Left forelimb (tissue), 1 donor: ENCODE measurements around the gene TLE7.
A peak's percentile ranks its signal among the peaks of the same experiment; 100 is the strongest.

Experiments
- DNase-seq: peaks from one replicate; pipeline ENCODE4 v3.0.0-alpha.2; 2018; ENCODE audit warnings: low spot score

The TLE7 gene

DNA sequence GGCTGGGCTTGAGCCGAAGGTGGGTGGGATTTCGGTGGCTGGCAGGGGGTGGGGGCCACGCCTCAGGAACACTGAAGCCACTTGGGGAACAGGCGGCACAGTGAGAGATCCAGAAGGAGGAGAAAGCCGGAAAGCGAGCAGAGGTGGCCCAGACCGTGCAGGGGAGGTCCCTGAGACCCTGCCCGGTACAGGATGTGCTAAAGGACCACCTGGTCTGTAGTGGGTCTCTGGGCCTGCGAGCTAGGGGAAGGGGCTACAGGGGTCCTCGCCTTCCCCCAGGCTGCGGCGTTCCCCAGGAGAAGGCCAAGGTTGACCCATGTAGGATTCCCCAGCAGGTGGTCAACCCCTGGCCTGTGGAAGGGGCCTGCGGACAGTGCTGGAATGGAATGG is at the start of gene TLE7:
TSS of gene TLE7 (minus strand) at position 4 of the 390 bp plus-strand sequence. CDS start 8,730 bp downstream, outside the sequence.
- no peak for DNase-seq

DNA sequence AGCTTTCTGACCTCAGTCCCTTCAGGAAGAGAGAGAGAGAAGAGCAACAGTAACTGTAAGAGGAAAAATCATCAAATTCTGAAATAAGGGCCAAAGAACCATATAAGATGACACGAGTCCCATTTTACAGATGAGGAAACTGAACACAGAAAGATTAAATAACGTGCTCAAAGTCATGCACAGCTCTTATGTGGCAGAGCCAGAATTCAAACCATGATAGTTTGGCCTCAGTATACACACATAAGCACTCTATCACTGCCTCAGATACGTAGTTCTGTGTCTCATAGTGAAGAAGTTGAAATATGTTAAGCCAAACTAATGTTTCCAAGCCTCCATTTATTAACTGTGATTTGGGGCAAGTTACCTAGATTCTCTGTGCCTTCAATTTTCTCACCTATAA is 49.2 kb upstream of the TLE7 start:
- no peak for DNase-seq

DNA sequence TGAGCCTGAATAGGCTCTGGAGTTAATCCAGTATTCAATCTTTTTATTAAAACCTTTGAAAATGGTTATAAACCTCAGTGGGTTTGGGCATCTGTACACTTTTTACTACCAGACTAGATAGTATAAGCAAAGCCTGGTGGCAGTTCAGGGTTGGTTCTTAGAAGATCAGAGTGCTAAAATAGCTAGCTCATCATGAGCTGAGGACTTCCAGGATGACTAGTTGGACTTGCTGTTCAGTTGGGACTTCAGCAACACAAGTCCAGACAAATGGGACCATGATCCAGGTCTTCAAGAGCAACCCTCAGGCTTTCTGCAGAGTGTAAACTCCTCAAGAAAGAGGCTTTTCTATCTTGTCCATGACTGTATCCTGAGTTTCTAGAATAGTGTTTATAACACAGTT is 48.5 kb upstream of the TLE7 start:
- DNase-seq = no peak

DNA sequence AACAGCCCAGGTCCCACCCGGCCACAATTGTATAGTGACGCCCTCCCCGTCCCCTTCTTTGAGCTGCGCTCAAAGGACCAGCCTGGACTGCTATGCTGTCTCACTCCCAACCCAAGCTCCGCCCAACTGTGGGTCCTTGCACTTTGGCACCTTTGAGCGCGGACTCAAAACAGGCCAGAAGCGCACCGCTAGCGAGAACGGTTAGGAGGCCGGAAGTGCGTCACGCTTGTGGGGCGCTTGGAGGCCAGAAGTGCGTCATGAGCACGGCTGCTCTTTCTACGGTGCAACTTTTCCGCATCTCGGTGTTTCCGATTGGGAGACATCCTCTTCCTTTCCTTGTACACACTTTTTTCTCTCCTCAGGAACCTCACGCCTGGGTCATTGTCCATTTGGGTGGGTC is 47.3 kb upstream of the TLE7 start, which contains the start of gene ZNF19:
TSS of gene ZNF19 (minus strand) at position 203 of the 400 bp plus-strand sequence. CDS start 7,210 bp downstream, outside the sequence.
- no peak for DNase-seq

DNA sequence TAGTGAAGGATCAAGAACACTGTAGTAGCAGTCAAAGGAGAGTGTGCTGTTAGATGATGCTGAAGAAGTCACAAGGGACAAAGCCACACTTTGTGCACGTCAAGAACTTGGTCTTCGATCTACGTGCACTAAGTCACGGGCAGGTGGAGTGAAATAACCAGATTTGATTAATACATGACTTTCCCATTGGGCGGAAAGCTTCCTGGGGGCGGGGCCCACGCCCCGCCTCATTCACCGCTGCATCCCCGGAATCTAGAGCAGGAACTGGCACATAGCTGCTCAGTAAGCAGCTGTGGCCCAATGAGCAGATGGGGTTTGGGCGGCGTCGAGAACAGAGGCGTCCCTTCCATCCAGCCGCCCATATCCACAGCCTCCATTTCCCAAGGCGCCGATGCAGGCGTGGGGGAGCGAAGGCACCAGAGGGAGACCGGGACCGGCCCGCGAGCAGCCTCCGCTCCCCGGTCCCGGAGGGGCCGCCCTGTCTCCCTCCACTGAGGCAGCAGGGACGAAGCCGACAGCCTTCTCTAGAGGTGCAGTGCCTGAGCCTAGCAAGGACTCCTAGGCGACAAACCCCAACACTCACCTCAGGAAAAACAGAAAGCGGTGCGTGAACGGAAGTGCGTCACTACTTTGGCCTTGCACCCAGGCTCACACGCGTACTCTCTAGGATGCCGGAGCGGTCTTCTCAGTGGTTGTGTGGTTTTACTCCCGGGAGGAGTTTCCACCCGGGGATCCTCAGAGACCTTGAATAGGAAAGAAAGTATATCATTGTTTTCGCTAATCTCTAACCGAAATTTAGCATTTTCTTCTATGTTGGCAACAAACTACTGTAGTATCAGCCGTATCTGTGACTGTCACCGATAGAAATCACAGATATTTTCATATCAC is 42.4 kb upstream of the TLE7 start:
- DNase-seq = peak; percentile 90

DNA sequence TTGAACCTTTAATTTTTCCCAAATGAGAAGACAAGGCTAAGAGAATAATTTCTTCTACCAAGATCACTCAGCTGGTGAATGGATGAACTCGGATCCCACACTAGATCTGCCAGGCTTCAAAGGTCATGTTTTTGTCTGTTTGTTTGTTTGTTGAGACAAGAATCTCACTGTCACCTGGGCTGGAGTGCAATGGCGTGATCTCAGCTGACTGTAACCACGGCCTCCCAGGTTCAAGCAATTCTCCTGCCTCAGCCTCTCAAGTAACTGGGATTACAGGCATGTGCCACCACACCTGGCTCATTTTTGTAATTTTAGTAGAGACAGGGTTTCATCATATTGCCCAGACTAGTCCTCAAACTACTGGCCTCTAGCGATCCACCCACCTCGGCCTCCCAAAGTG is 40.7 kb upstream of the TLE7 start:
- DNase-seq = no peak

DNA sequence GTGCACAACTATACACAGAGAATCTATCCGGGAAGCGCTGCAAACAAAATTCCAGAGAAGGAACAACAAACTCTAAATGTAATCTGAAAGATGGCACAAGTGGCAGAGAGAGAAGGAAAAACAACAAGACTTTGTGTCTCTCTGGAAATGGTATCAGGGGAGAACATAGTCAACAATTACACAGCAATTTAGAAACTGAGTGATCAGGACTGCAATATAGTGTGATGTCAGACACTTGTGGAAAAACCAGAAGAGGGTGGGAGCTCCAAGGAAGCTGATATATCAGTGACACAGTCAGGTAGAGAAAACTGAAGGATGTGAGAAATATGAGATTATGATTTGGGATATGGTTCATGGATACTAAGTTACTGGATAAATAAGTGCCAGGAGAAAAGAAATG is 39.1 kb upstream of the TLE7 start:
- no peak for DNase-seq

DNA sequence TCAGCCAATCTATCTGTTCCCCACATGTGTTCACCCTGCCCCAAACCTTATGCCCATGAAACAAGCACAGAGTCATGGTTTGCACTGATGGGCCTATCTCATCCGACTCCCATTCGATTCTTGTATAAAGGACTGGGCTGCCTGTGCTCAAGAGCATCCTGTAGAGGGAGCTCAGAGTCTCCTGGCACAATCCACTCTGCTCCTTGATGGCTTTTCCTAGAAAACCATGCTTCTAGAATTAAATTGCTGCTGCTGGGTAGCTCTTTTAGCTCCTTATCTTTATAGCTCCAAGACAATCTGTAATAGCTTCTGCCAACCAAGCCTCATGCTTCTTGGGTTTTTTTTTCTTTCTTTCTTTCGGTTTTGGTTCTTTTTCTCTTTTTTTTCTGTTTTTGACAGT is 37.6 kb upstream of the TLE7 start:
- DNase-seq = no peak

DNA sequence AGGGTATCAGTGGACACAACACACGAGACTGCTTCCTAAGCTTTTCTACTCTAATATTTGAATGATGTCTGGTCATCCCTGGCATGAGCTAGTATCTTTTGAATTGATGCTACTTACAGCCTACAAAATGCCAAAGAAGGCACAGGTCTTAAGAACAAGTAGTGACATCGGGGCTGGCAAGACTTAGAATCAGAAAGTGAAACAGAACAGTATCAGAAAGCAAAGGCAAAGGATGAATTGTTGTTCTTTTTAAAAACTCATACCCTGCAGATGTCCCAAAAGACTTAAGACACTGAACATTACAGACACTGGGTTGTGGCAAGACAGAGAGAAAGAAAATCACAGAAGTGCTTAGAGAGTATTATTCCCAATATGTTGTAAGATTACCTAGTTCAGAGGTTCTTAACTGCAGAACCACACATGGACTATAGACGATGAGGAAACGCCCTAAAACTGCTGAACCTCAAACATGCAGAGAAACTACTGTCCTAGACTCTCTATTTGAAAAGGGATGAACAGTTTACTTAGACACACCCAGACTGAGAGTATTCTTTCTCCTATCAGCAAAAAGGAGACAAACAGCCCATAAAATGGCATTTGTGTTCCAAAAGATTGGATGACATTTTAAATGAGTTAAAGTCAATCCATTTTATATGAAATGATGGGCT is 34.7 kb upstream of the TLE7 start:
- no peak for DNase-seq

DNA sequence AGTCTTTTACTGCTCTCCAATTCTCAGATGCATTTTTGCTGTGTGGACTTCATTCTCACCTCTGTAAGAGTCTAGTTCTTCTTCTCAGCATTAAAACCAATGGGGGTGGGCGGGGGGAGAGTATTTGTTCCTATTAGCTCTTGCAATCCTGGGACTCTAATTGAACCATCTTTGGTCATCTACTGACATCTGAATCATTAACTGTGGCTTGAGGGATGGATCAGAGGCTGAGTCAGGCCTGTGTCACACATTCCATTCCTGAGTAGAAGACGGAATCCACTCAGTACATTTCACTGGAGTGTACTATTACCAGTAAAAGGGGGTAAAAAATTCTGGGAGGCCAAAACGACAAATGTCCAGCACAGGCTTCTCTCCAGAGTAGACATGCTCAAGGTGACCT is 33.0 kb upstream of the TLE7 start:
- DNase-seq = no peak

DNA sequence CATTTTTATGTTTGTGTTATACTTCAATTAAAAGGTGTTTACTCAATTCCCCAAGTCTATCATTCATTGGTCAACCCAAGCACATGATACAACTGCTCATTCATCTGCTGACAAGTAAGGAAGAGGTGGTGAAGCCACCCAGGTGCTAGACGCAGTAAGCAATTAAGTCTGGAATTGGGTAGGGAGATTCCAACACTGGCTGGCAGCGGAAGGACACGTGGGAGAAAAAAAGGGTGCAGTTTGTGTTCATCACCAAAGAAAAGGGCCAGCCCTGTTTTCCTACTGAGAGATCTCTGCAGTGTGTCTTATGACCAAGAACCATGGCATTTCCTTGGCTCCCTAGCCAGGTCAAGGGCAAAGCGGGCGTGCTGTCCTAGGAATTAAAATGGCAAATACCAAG is 32.0 kb upstream of the TLE7 start:
- DNase-seq = no peak

DNA sequence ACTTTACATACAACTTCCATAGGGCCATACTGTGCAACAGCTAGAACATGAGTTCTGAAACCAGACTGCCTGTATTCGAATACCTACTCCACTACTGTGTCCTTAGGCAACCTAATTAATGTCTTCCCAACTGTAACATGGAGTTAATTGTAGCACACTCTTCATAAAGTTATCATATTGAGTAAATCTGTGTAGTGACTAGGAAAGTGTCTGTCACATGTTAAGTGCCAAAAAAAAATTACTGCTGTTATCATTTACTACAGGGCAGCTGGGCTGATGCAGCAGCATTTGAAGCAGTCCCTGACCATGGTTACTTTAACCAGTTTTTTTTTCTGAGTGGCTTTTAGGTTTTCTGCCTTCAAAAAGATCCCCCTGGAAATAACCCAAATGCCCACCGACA is 31.1 kb upstream of the TLE7 start:
- DNase-seq = no peak

DNA sequence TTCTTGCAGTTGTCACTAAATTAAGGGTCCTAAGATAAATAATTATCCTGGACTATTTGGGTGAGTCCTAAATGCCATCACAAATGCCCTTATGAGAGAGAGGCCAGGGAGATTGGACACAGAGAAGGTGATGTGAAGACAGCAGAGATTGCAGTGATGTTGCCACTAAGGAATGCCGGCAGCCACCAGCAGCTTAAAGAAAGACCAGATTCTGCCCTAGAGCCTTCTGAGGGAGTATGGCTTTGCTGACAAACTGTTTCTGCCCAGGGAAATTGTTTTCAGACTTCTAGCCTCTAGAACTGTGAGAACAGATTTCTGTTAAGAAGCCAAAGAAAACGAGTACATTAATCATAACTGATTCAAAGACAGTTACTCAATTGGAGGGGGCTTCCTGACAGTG is 30.2 kb upstream of the TLE7 start:
- DNase-seq = no peak

DNA sequence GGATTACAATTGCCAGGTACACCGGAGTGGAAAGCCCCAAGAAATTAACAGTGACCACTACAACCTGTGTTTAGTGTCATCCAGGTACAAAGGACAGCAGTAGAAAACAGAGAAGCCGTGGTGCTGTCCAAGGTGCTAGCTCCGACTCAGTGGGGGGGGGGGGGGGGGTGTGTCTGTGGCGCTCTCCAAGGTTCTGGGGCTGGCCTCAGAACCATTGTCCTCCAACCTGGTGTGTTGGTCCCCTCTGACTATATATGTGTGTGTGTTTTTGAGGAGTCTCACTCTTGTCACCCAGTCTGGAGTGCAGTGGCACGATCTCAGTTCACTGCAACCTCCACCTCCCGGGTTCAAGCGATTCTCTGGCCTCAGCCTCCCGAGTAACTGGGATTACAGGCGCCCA is 26.0 kb upstream of the TLE7 start:
- peak; percentile 71 for DNase-seq

DNA sequence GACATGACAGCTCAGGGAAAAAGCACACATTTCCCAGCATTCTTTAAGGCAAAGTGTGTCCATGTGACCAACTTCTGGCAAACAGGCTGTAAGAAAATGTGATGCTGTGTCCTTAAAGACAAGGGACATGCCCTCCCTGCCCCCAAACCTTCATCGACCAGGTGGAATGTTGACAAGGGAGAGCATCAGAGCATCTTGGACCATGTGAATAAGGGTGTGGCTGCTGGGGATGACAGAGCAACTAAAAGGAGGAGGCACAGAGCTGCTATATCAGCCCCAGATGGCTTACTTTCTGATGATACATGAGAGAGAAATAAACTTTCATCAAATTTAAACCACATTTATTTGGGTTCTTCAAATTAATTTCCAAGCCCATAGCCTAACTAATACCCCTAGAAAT is 22.4 kb upstream of the TLE7 start:
- DNase-seq = no peak

DNA sequence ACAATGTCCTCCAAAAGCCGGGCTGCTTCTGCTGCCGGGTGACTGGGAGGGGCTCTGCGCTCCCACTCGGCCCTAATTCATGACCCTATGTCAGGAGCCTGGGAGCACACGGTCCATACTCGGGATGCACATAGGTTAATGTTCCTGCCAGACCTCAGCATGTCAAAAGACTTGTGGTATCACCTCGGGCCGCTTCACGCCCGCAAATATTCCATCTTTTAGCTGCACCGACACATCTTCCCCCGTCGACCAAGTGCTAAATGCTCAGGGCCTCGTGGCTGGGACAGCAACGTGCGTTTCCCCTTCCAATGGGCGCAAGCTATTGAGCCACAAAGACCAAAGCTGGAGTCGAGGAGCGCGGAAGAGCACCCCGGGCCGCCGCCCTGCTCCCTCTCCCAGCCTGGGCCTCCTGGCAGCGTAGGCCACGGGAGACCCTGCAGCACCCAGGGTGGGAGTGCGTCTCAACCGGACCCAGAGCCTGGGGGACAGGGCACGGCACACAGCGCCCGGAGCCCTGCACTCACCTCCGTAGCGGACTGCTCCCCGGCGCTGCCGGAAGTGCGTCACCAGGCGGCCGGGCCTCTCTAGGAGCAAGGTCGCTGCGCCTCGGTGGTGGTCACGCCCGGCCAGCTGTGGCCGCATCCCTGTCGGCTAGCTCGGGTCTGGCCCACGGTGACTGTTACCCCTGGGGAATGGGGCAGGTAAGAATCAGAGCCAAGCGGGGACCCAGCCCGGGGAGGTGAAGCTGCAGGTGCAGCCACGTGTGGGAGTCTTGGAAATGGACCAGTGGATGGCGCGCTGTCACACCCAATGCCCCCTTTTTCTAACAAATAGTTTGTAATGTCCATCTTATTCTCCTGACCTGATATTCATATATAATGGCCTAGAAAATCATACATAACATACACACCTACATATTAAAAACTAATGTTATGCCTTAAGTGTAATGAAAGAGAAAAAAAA is 20.1 kb upstream of the TLE7 start, which contains the start of gene ZNF23:
TSS of gene ZNF23 (minus strand) at position 562 of the 963 bp plus-strand sequence. CDS start 5,451 bp downstream, outside the sequence.
- peak; percentile 91 for DNase-seq

DNA sequence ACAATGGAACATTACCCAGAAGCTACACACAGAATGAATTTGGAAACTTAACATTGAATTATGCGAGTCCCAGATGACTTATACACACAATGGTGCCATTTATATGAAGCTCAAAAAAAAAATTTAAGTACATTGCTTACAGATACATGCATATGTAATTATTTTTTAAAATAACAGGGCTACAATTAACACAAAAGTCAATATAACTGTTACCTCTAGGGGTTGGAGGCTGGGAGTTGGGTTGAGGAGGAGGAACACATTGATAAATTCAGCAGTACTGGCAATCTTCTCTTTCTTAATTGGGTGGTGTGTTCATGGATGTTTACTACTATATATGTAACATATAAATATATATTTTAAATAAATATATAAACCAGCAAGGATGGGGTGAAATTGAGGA is 19.1 kb upstream of the TLE7 start:
- no peak for DNase-seq

DNA sequence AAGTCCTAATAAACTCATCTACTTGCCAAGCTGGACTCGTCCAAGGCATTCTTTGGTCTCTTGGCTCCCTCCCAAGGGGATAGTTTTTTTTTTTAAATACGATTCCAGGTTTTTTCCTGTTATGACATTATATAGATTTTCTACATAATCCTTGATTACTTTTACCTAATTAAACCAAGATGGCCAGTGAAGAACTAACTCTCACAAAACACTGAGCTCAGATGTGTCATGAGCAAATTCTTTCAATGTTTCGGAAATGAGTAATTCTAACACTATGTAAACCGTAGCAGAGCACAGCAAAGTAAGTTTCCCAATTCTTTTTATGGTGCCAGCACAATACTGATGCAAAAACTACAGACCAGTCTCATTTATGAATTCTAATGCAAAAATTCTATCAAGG is 18.4 kb upstream of the TLE7 start:
- DNase-seq = no peak

DNA sequence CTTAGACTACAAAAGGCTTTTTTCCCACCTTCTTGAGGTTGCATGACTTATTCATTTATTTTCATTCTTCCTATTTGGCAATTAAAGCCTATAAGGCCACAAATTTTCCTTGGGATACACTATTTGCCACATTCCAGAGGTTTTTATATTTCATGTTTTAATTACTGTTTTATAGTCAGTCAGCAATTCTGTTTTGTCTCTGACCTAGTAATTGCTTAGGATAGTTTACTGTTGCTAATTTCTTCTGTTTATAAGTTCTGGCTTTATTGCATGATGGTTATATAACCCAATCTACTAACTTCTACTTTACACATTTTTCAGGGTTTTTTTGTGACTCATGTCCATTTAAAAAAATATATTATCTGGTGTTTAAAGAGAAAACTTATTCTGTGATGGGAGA is 17.7 kb upstream of the TLE7 start:
- no peak for DNase-seq

DNA sequence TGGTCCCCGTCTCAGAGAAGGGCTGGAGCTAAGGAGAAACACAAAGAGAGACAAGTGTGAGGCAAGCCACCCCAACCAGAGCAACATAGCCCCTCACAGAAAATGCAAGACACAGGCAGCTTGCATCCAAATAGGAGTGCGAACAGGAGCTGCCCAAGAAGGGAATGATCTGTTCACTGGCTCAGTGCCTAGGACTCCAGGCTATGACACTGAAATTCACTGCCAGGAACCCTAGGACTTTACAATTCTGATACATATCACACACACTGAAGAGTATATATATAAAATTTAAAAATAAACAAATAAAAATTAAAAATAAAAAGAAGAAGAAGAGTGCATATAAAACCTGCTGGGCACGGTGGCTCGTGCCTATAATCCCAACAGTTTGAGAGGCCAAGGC is 14.9 kb upstream of the TLE7 start:
- DNase-seq = no peak

DNA sequence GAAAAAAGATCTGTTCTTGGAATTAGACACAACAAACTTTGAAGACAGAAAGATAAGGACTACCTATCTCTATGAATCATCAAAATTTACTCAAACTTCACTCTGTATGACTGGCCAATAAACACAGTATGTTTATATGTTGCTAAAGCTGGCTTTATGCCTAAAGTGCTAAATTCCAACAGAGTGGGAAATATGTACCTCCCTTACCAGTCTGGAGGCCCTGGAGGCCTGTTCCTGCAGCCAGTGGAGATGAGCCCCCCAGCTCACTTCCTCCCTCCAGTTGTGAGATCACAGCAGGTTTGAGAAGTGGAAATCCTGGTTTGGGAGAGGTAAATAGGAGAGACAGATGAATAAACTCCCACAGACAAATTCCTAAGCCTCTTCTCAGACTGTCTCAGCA is 11.2 kb upstream of the TLE7 start:
- no peak for DNase-seq

DNA sequence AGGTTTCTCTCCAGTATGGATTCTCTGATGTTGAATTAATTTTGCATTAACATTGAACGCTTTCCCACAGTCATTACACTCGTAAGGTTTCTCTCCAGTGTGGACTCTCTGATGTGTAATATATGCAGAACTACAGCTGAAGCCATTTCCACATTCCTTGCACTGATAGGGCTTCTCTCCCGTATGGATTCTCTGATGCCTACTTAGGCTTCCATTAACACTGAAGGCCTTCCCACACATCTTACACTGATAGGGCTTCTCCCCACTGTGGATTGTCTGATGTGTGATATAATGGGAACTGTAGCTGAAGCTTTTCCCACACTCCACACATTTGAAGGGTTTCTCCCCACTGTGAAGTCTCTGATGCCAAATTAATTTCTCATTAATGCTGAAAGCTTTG is 7.2 kb upstream of the TLE7 start:
- no peak for DNase-seq
